ENCODE results near the gene DEF6. TPM values are rescaled to one million over a fixed set of nuclear protein-coding genes. Genes with fewer than 3 reads are reported as not detected.

Gene DEF6
- polyA plus RNA-seq, 1 of the 3 experiments (the other 2 are of a cell fraction): 0.13 TPM

DNA sequence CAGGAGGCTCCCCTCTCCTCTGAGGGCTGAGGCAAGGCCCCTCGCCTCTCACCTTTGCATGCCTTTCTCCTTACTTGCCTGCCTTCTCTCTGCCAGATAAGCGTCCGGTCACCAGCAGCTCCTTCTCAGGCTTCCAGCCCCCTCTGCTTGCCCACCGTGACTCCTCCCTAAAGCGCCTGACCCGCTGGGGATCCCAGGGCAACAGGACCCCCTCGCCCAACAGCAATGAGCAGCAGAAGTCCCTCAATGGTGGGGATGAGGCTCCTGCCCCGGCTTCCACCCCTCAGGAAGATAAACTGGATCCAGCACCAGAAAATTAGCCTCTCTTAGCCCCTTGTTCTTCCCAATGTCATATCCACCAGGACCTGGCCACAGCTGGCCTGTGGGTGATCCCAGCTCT is 23.5 kb downstream of the DEF6 start:
- H3K79me2 ChIP-seq (ENCODE audit: insufficient read depth): no peaks in the 10 kb centered on the region
- no peaks in the 10 kb centered on the region for H3K9me2 ChIP-seq
- no peaks in the 10 kb centered on the region for H3K9me3 ChIP-seq
- no peak overlapping the region for H3K27ac ChIP-seq (ENCODE audit: low read depth in 2 of 2, low read length in 1 of 2)
- TF ChIP-seq RAD21 (IDR thresholded peaks at IDR 0.05; ENCODE audit: low read length) (no peak), NFIC (IDR thresholded peaks at IDR 0.05; ENCODE audit: borderline replicate concordance) (no peak), FOSL2 (IDR thresholded peaks at IDR 0.05; ENCODE audit: borderline replicate concordance, low read depth) (no peak), NRF1 (IDR thresholded peaks at IDR 0.05; ENCODE audit: low read depth, low read length) (no peak), FOXJ3 (CRISPR knock-in tag; IDR thresholded peaks at IDR 0.05) (no peak), TAF1 (IDR thresholded peaks at IDR 0.05; ENCODE audit: borderline replicate concordance, low read depth, low read length) (no peak), CHD2 (IDR thresholded peaks at IDR 0.05; ENCODE audit: low read length, partially characterized antibody) (no peak), FOXM1 (IDR thresholded peaks at IDR 0.05; ENCODE audit: low read depth) (no peak), SIN3A (IDR thresholded peaks at IDR 0.05; ENCODE audit: borderline replicate concordance, low read depth, low read length) (no peak), TCF12 (IDR thresholded peaks at IDR 0.05) (no peak)
- TF ChIP-seq, protein P1, sequence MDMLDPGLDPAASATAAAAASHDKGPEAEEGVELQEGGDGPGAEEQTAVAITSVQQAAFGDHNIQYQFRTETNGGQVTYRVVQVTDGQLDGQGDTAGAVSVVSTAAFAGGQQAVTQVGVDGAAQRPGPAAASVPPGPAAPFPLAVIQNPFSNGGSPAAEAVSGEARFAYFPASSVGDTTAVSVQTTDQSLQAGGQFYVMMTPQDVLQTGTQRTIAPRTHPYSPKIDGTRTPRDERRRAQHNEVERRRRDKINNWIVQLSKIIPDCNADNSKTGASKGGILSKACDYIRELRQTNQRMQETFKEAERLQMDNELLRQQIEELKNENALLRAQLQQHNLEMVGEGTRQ (IDR thresholded peaks at IDR 0.05; ENCODE audit: borderline replicate concordance, low read depth, low read length): no peak
- TF ChIP-seq, protein P2, sequence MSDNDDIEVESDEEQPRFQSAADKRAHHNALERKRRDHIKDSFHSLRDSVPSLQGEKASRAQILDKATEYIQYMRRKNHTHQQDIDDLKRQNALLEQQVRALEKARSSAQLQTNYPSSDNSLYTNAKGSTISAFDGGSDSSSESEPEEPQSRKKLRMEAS (IDR thresholded peaks at IDR 0.05; ENCODE audit: low read depth): no peak
- TF ChIP-seq, protein P3, sequence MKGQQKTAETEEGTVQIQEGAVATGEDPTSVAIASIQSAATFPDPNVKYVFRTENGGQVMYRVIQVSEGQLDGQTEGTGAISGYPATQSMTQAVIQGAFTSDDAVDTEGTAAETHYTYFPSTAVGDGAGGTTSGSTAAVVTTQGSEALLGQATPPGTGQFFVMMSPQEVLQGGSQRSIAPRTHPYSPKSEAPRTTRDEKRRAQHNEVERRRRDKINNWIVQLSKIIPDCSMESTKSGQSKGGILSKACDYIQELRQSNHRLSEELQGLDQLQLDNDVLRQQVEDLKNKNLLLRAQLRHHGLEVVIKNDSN (IDR thresholded peaks at IDR 0.05; ENCODE audit: borderline replicate concordance, low read depth): no peak
- TF ChIP-seq, protein P4, sequence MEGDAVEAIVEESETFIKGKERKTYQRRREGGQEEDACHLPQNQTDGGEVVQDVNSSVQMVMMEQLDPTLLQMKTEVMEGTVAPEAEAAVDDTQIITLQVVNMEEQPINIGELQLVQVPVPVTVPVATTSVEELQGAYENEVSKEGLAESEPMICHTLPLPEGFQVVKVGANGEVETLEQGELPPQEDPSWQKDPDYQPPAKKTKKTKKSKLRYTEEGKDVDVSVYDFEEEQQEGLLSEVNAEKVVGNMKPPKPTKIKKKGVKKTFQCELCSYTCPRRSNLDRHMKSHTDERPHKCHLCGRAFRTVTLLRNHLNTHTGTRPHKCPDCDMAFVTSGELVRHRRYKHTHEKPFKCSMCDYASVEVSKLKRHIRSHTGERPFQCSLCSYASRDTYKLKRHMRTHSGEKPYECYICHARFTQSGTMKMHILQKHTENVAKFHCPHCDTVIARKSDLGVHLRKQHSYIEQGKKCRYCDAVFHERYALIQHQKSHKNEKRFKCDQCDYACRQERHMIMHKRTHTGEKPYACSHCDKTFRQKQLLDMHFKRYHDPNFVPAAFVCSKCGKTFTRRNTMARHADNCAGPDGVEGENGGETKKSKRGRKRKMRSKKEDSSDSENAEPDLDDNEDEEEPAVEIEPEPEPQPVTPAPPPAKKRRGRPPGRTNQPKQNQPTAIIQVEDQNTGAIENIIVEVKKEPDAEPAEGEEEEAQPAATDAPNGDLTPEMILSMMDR (IDR thresholded peaks at IDR 0.05): no peak
- TF ChIP-seq, protein P5, sequence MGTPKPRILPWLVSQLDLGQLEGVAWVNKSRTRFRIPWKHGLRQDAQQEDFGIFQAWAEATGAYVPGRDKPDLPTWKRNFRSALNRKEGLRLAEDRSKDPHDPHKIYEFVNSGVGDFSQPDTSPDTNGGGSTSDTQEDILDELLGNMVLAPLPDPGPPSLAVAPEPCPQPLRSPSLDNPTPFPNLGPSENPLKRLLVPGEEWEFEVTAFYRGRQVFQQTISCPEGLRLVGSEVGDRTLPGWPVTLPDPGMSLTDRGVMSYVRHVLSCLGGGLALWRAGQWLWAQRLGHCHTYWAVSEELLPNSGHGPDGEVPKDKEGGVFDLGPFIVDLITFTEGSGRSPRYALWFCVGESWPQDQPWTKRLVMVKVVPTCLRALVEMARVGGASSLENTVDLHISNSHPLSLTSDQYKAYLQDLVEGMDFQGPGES (IDR thresholded peaks at IDR 0.05; ENCODE audit: low read depth, low read length): no peak
- no peaks in the 10 kb centered on the region for H4K20me1 ChIP-seq (ENCODE audit: insufficient read depth)
- CTCF ChIA-PET: interaction anchor here (0.9 to 1.1 kb wide), 2 partner anchors 79 to 217 kb away, joined by 3 read pairs; no protein-coding TSS in a partner anchor
- peaks cover 3% of the 10 kb centered on the region; the same call in 1 of the 2 replicates for H3K27me3 ChIP-seq (ENCODE audit: insufficient read depth)
- DNase-seq: peak; percentile 4
- H3K4me1 ChIP-seq (ENCODE audit: control insufficient read depth in 1 of 2, insufficient read depth in 2 of 2, low read depth in 1 of 2, low read length in 1 of 2): peaks cover 0 to 7% of the 10 kb centered on the region in 2 experiments; a peak in 1 of 4 replicates
- H3K4me2 ChIP-seq: no peak overlapping the region
- POLR2A ChIA-PET: no interaction called here
- H3K4me3 ChIP-seq (ENCODE audit: low read depth in 2 of 2, low read length in 1 of 2): no peak overlapping the region
- no peak overlapping the region for H3K9ac ChIP-seq
- H3K36me3 ChIP-seq (replicated peaks in 1 of 2; ENCODE audit: control insufficient read depth in 1 of 2, insufficient read depth in 2 of 2, low read length in 1 of 2): no peaks in the 10 kb centered on the region
- no peaks in the 10 kb centered on the region for H3F3A ChIP-seq (replicated peaks; ENCODE audit: insufficient read depth)
- 73% methylated on average over 8 of the region's 8 CpGs for WGBS (ENCODE audit: low lambda C conversion rate)
- H2AFZ ChIP-seq (ENCODE audit: low read depth): no peak overlapping the region
